Endodermal cell (in vitro differentiated cells): Measurements from ENCODE around the gene ZDHHC21. TPM values are rescaled to one million over a fixed set of nuclear protein-coding genes. Genes with fewer than 3 reads are reported as not detected.

Experiments used
- DNase-seq: peaks from one replicate; pipeline ENCODE4 v3.0.0-alpha.2; 2017
- H3K27ac ChIP-seq: 2 replicates; pipeline ENCODE4 v1.5.1; 2013; ENCODE audit warnings: mild to moderate bottlenecking, low read depth, low read length, moderate library complexity
- H3K27me3 ChIP-seq: 2 replicates; pipeline ENCODE4 v1.6.1; 2013; ENCODE audit warnings: mild to moderate bottlenecking, low read length, moderate library complexity; ENCODE audit not compliant: insufficient read depth, control insufficient read depth, poor library complexity, severe bottlenecking
- H3K36me3 ChIP-seq: 2 replicates; pipeline ENCODE4 v1.7.0; 2013; ENCODE audit warnings: mild to moderate bottlenecking, low read length, moderate library complexity; ENCODE audit not compliant: control insufficient read depth, insufficient read depth
- H3K4me1 ChIP-seq: one replicate; pipeline ENCODE4 v1.7.0; 2013; ENCODE audit warnings: low read length; ENCODE audit not compliant: control insufficient read depth, insufficient read depth
- H3K4me3 ChIP-seq: 2 replicates; pipeline ENCODE4 v1.5.1; 2013; ENCODE audit warnings: mild to moderate bottlenecking, low read length, moderate library complexity
- H3K9ac ChIP-seq: 2 replicates; pipeline ENCODE4 v1.6.1; 2013; ENCODE audit warnings: mild to moderate bottlenecking, low read length, moderate library complexity; ENCODE audit not compliant: poor library complexity, severe bottlenecking; ENCODE audit errors: extremely low read depth
- H3K9me3 ChIP-seq: 2 replicates; pipeline ENCODE4 v1.6.1; 2013; ENCODE audit warnings: mild to moderate bottlenecking, low read length, moderate library complexity; ENCODE audit not compliant: control insufficient read depth
- H3K27ac Mint-ChIP-seq: 2 replicates; pipeline ENCODE4 v1.8.0; 2020; ENCODE audit warnings: mixed read lengths
- H3K27me3 Mint-ChIP-seq: 2 replicates; pipeline ENCODE4 v1.8.0; 2021; ENCODE audit warnings: mild to moderate bottlenecking, mixed read lengths; ENCODE audit not compliant: insufficient read depth
- H3K36me3 Mint-ChIP-seq: 2 replicates; pipeline ENCODE4 v1.8.0; 2020; ENCODE audit warnings: low read depth, mixed read lengths
- H3K4me1 Mint-ChIP-seq: 2 replicates; pipeline ENCODE4 v1.8.0; 2020; ENCODE audit warnings: mixed read lengths
- H3K4me3 Mint-ChIP-seq: 2 replicates; pipeline ENCODE4 v1.8.0; 2020; ENCODE audit warnings: mild to moderate bottlenecking, moderate library complexity, mixed read lengths
- H3K9me3 Mint-ChIP-seq: 2 replicates; pipeline ENCODE4 v1.8.0; 2020; ENCODE audit warnings: mild to moderate bottlenecking, mixed read lengths
- WGBS, 2 experiments: methylation state at CpG; one replicate each; pipeline versions ENCODE4 v1.1.5 to v1.1.7; 2013; ENCODE audit warnings: missing lambda C conversion rate in 2 of 2, mixed read lengths in 1 of 2; ENCODE audit not compliant: insufficient coverage in 1 of 2, insufficient read length in 1 of 2; 5-methylcytosine and 5-hydroxymethylcytosine counted together
- total RNA-seq, 2 donors: library from RNA; stranded (reverse); fragmentation: NEBNext Ultra II Directional in 1 of 2; extraction: Animal tissue kit (Norgen Biotek cat#: 25700) in 1 of 2; gene quantifications; 2 replicates in 1 of 2; 3 replicates in 1 of 2; pipeline ENCODE4 v1.2.1, GENCODE V29; 2021
- TF ChIP-seq, protein P1 (sequence below): fragments of 200-600 bp; sonication (generic); conservative IDR thresholded peaks from 2 replicates; pipeline ENCODE4 v1.5.0; 2021; ENCODE audit warnings: antibody characterized with exemption, mild to moderate bottlenecking

The ZDHHC21 gene
- total RNA-seq, 2 donors from 2014 or later = 17.1 to 18.6 TPM

DNA sequence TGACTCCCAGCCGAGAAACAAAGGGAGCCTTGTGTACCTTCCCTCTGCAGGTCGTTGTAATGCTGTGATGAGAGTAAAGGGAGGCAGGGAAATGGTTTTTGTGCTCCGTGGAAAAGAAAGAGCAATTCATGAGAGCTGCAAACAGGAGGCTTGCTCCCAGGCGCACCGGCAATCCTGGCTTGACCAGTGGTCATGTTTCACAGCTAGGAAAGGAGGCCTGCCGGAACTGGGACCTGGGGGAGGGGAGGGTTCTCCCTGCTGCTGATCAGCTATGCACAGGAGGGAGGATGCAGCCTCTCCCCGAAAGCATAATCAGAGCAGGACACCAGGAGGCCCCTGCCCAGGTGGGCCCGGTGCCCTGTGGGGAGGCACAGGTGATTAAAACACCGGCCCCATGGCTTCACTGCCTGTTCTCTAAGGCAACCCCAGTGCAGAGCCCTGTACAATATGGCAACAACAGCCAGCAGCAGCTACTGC is 131.3 kb downstream of the ZDHHC21 start:
- Mint-ChIP-seq H3K27ac (peak overlapping the region; percentile 45), H3K36me3 (no peaks in the 10 kb centered on the region), H3K27me3 (no peaks in the 10 kb centered on the region), H3K9me3 (no peaks in the 10 kb centered on the region), H3K4me3 (no peak overlapping the region), H3K4me1 (peaks cover 31% of the 10 kb centered on the region)
- Histone ChIP-seq H3K27ac (no peak overlapping the region), H3K9me3 (no peaks in the 10 kb centered on the region), H3K9ac (no peak overlapping the region), H3K36me3 (no peaks in the 10 kb centered on the region), H3K27me3 (no peaks in the 10 kb centered on the region), H3K4me1 (peaks cover 8% of the 10 kb centered on the region), H3K4me3 (no peak overlapping the region)
- DNase-seq = peak; percentile 72
- TF ChIP-seq, protein P1, sequence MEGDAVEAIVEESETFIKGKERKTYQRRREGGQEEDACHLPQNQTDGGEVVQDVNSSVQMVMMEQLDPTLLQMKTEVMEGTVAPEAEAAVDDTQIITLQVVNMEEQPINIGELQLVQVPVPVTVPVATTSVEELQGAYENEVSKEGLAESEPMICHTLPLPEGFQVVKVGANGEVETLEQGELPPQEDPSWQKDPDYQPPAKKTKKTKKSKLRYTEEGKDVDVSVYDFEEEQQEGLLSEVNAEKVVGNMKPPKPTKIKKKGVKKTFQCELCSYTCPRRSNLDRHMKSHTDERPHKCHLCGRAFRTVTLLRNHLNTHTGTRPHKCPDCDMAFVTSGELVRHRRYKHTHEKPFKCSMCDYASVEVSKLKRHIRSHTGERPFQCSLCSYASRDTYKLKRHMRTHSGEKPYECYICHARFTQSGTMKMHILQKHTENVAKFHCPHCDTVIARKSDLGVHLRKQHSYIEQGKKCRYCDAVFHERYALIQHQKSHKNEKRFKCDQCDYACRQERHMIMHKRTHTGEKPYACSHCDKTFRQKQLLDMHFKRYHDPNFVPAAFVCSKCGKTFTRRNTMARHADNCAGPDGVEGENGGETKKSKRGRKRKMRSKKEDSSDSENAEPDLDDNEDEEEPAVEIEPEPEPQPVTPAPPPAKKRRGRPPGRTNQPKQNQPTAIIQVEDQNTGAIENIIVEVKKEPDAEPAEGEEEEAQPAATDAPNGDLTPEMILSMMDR = no peak
- WGBS, 2 experiments = 48 to 55% methylated on average over 7 to 9 of the region's 9 CpGs

Other genes with a start within 250 kb of the ZDHHC21 start
- 1,000 to 10,000 TPM in 1 of 2 donors, 100 to 1,000 TPM in 1; 694 to 2,562 TPM for gene CER1, start 29.3 kb upstream of the ZDHHC21 start, total RNA-seq
- gene FREM1, start 217.0 kb upstream of the ZDHHC21 start, total RNA-seq = 10 to 100 TPM in 1 of 2 donors, 1 to 10 TPM in 1; 8.6 to 21.0 TPM